ENCODE data around the gene HMX3. TPM values are rescaled to one million over a fixed set of nuclear protein-coding genes. Genes with fewer than 3 reads are reported as not detected.

HMX3 gene
- total and polyA plus RNA-seq, 2 of the 13 experiments (the other 11 are each of a cell fraction or from before 2014, with no cell fraction given) = not detected

DNA sequence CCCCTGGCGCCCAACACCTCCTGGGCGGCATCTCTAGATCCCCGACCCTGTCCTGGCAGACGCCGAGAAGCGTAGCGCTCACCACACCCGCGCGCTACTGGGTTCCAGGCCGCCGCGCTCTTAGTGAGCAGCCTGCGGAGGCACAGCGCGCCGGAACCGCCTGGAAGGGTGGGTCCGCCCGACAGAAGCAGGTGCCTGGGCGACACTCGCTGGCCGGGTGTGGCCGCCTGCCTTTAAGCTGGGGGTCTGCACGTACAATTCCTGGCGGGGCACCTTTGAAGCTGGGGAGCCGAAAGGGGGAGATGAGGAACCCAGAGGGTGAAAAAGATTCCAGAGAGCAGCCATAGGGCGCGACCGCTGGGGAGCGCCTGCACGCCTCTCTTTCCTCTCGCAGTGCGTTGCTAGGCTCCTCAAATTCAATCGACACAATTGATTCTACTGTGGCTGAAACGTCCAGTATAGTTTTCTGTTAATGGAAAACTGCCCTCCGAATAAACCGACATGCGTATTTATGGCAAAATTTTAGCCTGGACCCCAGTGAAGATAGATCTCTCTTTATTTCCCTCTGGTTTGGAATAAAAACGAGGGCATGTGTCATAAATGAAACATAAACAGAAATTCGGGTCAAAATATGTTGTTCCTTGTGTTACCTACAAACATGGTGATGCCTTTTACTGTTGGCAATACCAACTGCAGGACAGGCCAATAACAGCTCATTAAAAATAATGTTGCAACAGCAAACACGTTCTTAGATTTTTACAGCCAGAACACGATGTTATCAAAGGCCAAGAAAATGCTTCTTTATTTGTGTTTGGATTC is 4.6 kb downstream of the HMX3 start:
- ATAC-seq (peak; percentile 51), FAIRE-seq (no peak), DNase-seq (ENCODE audit: low spot score) (no peak)
- no TSS peak for BruUV-seq (replicated peaks)
- H3K79me2 ChIP-seq (ENCODE audit: insufficient read depth, low read length) = no peaks in the 10 kb centered on the region
- H3K4me2 ChIP-seq (ENCODE audit: low read depth, low read length) = peak overlapping the region; percentile 93
- H3K27me3 ChIP-seq (ENCODE audit: control insufficient read depth in 1 of 2, insufficient read depth in 2 of 2, low read length in 2 of 2) = peaks cover 26 to 88% of the 10 kb centered on the region in 2 experiments
- in situ Hi-C loops (cut with HindIII; ENCODE audit: extremely low pct_ligation_motif_present, low pct_unique_long_range_greater_than_20kb) (no loop called here), intact Hi-C loops (cut with micrococcal nuclease; ENCODE audit: unreplicated experiment) (no loop called here)
- CTCF ChIA-PET (ENCODE audit: low intra/inter-chr PET ratio, low total read pairs) = no interaction called here
- peak overlapping the region; percentile 39 to 69 (median 44) for H3K4me3 ChIP-seq (replicated peaks in 1 of 3; ENCODE audit: insufficient read depth in 1 of 3, low read depth in 2 of 3, low read length in 3 of 3)
- no peaks in the 10 kb centered on the region for H4K20me1 ChIP-seq (ENCODE audit: insufficient read depth, low read length)
- no peak overlapping the region for H3K27ac ChIP-seq (ENCODE audit: extremely low read length, insufficient read depth, low read length)
- peaks cover 59% of the 10 kb centered on the region for H3K4me1 ChIP-seq (ENCODE audit: insufficient read depth, low read length)
- peak overlapping the region; percentile 20; the same call in 1 of the 2 replicates for H3K9ac ChIP-seq (ENCODE audit: insufficient read depth, low read depth, low read length)
- WGBS (ENCODE audit: low lambda C conversion rate) = 7% methylated on average over 21 of the region's 43 CpGs
- no peaks in the 10 kb centered on the region for H3K36me3 ChIP-seq (replicated peaks in 1 of 2; ENCODE audit: control insufficient read depth in 1 of 2, insufficient read depth in 2 of 2, low read length in 2 of 2)
- no peak overlapping the region for H2AFZ ChIP-seq (ENCODE audit: low read length)
- H3K9me3 ChIP-seq (ENCODE audit: low read length) = no peaks in the 10 kb centered on the region
- POLR2A ChIA-PET = interaction anchor here (1.2 to 1.7 kb wide), 4 partner anchors 9 to 105 kb away, joined by 3 to 11 read pairs (median 4); partner anchors contain the start of gene BUB3
- TF ChIP-seq ZNF234 (CRISPR knock-in tag; conservative IDR thresholded peaks at IDR 0.05) = no peak
- no peak for TF ChIP-seq SPEN (CRISPR knock-in tag; IDR thresholded peaks at IDR 0.05; ENCODE audit: low read depth)
- no peak for TF ChIP-seq ZNF354B (CRISPR knock-in tag; IDR thresholded peaks at IDR 0.05)
- no peak for TF ChIP-seq ZFP36L2 (CRISPR knock-in tag; IDR thresholded peaks at IDR 0.05)
- TF ChIP-seq EZH2 (conservative IDR thresholded peaks at IDR 0.05; ENCODE audit: low read depth, low read length) = peak; percentile 79
- TF ChIP-seq, protein P1, sequence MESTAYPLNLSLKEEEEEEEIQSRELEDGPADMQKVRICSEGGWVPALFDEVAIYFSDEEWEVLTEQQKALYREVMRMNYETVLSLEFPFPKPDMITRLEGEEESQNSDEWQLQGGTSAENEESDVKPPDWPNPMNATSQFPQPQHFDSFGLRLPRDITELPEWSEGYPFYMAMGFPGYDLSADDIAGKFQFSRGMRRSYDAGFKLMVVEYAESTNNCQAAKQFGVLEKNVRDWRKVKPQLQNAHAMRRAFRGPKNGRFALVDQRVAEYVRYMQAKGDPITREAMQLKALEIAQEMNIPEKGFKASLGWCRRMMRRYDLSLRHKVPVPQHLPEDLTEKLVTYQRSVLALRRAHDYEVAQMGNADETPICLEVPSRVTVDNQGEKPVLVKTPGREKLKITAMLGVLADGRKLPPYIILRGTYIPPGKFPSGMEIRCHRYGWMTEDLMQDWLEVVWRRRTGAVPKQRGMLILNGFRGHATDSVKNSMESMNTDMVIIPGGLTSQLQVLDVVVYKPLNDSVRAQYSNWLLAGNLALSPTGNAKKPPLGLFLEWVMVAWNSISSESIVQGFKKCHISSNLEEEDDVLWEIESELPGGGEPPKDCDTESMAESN (CRISPR knock-in tag; conservative IDR thresholded peaks at IDR 0.05) = 0 out of 2 replicates have a peak, but pooled peaks have one; percentile 44
- TF ChIP-seq, protein P2, sequence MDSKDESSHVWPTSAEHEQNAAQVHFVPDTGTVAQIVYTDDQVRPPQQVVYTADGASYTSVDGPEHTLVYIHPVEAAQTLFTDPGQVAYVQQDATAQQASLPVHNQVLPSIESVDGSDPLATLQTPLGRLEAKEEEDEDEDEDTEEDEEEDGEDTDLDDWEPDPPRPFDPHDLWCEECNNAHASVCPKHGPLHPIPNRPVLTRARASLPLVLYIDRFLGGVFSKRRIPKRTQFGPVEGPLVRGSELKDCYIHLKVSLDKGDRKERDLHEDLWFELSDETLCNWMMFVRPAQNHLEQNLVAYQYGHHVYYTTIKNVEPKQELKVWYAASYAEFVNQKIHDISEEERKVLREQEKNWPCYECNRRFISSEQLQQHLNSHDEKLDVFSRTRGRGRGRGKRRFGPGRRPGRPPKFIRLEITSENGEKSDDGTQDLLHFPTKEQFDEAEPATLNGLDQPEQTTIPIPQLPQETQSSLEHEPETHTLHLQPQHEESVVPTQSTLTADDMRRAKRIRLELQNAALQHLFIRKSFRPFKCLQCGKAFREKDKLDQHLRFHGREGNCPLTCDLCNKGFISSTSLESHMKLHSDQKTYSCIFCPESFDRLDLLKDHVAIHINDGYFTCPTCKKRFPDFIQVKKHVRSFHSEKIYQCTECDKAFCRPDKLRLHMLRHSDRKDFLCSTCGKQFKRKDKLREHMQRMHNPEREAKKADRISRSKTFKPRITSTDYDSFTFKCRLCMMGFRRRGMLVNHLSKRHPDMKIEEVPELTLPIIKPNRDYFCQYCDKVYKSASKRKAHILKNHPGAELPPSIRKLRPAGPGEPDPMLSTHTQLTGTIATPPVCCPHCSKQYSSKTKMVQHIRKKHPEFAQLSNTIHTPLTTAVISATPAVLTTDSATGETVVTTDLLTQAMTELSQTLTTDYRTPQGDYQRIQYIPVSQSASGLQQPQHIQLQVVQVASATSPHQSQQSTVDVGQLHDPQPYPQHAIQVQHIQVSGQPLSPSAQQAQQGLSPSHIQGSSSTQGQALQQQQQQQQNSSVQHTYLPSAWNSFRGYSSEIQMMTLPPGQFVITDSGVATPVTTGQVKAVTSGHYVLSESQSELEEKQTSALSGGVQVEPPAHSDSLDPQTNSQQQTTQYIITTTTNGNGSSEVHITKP (CRISPR knock-in tag; IDR thresholded peaks at IDR 0.05; ENCODE audit: low read depth) = no peak
- no peak for TF ChIP-seq CCAR2 (optimal IDR thresholded peaks at IDR 0.05; ENCODE audit: low read depth, low read length)
- TF ChIP-seq, protein P3, sequence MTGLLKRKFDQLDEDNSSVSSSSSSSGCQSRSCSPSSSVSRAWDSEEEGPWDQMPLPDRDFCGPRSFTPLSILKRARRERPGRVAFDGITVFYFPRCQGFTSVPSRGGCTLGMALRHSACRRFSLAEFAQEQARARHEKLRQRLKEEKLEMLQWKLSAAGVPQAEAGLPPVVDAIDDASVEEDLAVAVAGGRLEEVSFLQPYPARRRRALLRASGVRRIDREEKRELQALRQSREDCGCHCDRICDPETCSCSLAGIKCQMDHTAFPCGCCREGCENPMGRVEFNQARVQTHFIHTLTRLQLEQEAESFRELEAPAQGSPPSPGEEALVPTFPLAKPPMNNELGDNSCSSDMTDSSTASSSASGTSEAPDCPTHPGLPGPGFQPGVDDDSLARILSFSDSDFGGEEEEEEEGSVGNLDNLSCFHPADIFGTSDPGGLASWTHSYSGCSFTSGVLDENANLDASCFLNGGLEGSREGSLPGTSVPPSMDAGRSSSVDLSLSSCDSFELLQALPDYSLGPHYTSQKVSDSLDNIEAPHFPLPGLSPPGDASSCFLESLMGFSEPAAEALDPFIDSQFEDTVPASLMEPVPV (CRISPR knock-in tag; IDR thresholded peaks at IDR 0.05) = no peak
- TF ChIP-seq GABPB1 (CRISPR knock-in tag; IDR thresholded peaks at IDR 0.05) = peak; percentile 38; the same call in 1 of the 2 replicates
- no peak for TF ChIP-seq U2AF2 (IDR thresholded peaks at IDR 0.05; ENCODE audit: low read depth, low read length)
- no peak for TF ChIP-seq RFXANK (CRISPR knock-in tag; IDR thresholded peaks at IDR 0.05)
- TF ChIP-seq GABPA (IDR thresholded peaks at IDR 0.05; ENCODE audit: low read depth, low read length) = 0 out of 2 replicates have a peak, but pooled peaks have one; percentile 12
- no peak for TF ChIP-seq GABPA (CRISPR knock-in tag; IDR thresholded peaks at IDR 0.05; ENCODE audit: low read depth)
- no peak for TF ChIP-seq ELF1 (CRISPR knock-in tag; IDR thresholded peaks at IDR 0.05)
- peak; percentile 67; the same call in 1 of the 2 replicates for TF ChIP-seq ZNF777 (CRISPR knock-in tag; IDR thresholded peaks at IDR 0.05)
- TF ChIP-seq ZNF572 (CRISPR knock-in tag; IDR thresholded peaks at IDR 0.05) = 0 out of 2 replicates have a peak, but pooled peaks have one; percentile 7
- TF ChIP-seq SIX1 (CRISPR knock-in tag; IDR thresholded peaks at IDR 0.05; ENCODE audit: borderline replicate concordance) = no peak
